Transverse colon (tissue), 3 donors: Measurements from ENCODE around the gene TARDBP.

Source experiments
- EP300 ChIP-seq: sonication (generic); formaldehyde crosslinking; IDR thresholded peaks from one replicate; pipeline ENCODE4 v1.6.1; 2017; ENCODE audit warnings: antibody characterized with exemption, low read depth
- TF ChIP-seq, protein P1 (sequence below), 5 experiments: fragments of 200-600 bp in 3 of 5; fragments of 450-650 bp in 2 of 5; sonication (generic) in 3 of 5; IDR thresholded peaks; 1 replicate in 2 of 5; 2 replicates in 3 of 5; pipeline ENCODE4 v1.5.1; 2016 to 2017; ENCODE audit warnings: antibody characterized with exemption in 5 of 5, inconsistent platforms in 3 of 5, mild to moderate bottlenecking in 2 of 5, moderate library complexity in 1 of 5

- no peak for TF ChIP-seq EP300
- TF ChIP-seq, protein P1, sequence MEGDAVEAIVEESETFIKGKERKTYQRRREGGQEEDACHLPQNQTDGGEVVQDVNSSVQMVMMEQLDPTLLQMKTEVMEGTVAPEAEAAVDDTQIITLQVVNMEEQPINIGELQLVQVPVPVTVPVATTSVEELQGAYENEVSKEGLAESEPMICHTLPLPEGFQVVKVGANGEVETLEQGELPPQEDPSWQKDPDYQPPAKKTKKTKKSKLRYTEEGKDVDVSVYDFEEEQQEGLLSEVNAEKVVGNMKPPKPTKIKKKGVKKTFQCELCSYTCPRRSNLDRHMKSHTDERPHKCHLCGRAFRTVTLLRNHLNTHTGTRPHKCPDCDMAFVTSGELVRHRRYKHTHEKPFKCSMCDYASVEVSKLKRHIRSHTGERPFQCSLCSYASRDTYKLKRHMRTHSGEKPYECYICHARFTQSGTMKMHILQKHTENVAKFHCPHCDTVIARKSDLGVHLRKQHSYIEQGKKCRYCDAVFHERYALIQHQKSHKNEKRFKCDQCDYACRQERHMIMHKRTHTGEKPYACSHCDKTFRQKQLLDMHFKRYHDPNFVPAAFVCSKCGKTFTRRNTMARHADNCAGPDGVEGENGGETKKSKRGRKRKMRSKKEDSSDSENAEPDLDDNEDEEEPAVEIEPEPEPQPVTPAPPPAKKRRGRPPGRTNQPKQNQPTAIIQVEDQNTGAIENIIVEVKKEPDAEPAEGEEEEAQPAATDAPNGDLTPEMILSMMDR (IDR thresholded peaks at IDR 0.05), result no peak
These were observed 14.9 kb downstream of the TARDBP start for GRCh38 chr1:11027316-11027715.
